Measurements from ENCODE around the gene BPIFB6. TPM values are rescaled to one million over a fixed set of nuclear protein-coding genes. Genes with fewer than 3 reads are reported as not detected.

Gene BPIFB6
- total and polyA plus RNA-seq, 2 of the 4 experiments (the other 2 are of a cell fraction): not detected

DNA sequence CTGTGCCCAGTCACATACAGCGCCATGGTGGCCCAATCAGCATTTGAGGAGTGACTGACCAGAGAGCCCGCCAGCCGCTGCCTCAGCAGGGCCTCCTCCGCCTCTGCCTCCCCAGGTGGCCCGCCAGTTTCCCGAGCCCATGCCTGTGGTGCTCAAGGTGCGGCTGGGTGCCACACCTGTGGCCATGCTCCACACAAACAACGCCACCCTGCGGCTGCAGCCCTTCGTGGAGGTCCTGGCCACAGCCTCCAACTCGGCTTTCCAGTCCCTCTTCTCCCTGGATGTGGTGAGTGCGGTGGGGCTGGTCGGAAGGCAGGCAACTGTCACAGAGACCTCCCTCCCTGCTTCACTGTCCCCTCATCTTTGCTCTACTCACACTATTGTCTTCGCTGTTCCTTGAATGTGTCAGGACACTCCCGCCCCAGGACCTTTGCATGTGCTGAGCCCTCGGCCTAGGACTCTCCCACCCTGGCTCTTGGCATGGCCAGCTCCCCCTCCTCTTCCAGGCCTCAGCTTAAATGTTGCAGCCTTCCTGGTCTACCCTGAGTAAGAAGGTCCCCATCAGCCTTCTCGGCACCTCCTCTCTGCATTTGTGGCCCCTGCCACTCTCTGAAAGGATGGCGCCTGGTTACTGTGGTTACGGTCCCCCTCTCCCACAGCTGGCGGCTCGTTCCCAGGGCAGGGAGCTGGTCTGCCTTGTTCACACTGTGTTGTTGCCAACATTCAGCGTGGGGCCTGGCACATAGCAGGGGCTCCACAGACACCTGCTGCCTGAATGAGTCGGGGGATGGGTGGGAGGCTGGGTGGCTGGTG is 11.8 kb upstream of the BPIFB6 start:
- ChIA-PET POLR2A (ENCODE audit: unreplicated experiment) (no interaction called here), CTCF (no interaction called here)
- H3K9me3 ChIP-seq (ENCODE audit: control insufficient read depth, insufficient read depth, low read length): no peaks in the 10 kb centered on the region
- H4K8ac ChIP-seq (ENCODE audit: low read depth in 2 of 2, low read length in 2 of 2): no peak overlapping the region
- H3K9ac ChIP-seq (ENCODE audit: low read depth, low read length): no peak overlapping the region
- in situ Hi-C loops (cut with MboI; ENCODE audit: low sequenced_read_pairs): no loop called here
- no peak for ATAC-seq (ENCODE audit: low read depth)
- no peak overlapping the region for H2BK5ac ChIP-seq (ENCODE audit: low read depth, low read length, poor library complexity, severe bottlenecking)
- no peaks in the 10 kb centered on the region for H3K9me1 ChIP-seq (ENCODE audit: insufficient read depth, low read length)
- H3K18ac ChIP-seq (ENCODE audit: low read depth, low read length): no peak overlapping the region
- no peaks in the 10 kb centered on the region for H4K20me1 ChIP-seq (ENCODE audit: insufficient read depth, low read length)
- no peak overlapping the region for H4K91ac ChIP-seq (ENCODE audit: insufficient read depth, low read depth, low read length)
- no peak overlapping the region for H2AFZ ChIP-seq (replicated peaks; ENCODE audit: low read length, poor library complexity)
- intact Hi-C loops (cut with micrococcal nuclease): no loop called here
- H4K5ac ChIP-seq (ENCODE audit: low read depth, low read length): no peak overlapping the region
- no peak overlapping the region for H3K56ac ChIP-seq (ENCODE audit: extremely low read depth, insufficient read depth, low read length)
- dilution Hi-C loops (cut with HindIII; ENCODE audit: low sequenced_read_pairs, unreplicated experiment): no loop called here
- WGBS, 2 experiments (ENCODE audit: extremely low coverage in 2 of 2, insufficient read length in 1 of 2): 71% methylated on average over 9 of the region's 23 CpGs; no CpG with 5 or more reads in 1 of the 2 experiments
- no peaks in the 10 kb centered on the region for H3K36me3 ChIP-seq (ENCODE audit: control insufficient read depth, insufficient read depth, low read length)
- H3K4me1 ChIP-seq (ENCODE audit: control insufficient read depth, insufficient read depth, low read length): no peaks in the 10 kb centered on the region
- H3K27me3 ChIP-seq (ENCODE audit: control insufficient read depth, insufficient read depth, low read length): peaks cover 5% of the 10 kb centered on the region
- DNase-seq: no peak
- H3K14ac ChIP-seq (replicated peaks; ENCODE audit: low read depth, low read length): no peak overlapping the region
- H3K4me3 ChIP-seq (ENCODE audit: insufficient read depth, low read depth, low read length): no peak overlapping the region
- H2BK20ac ChIP-seq (ENCODE audit: low read depth, low read length): no peak overlapping the region
- H3K27ac ChIP-seq (ENCODE audit: insufficient read depth, low read length): no peak overlapping the region
- H3K4me2 ChIP-seq (ENCODE audit: low read depth, low read length): no peak overlapping the region
- H2AK5ac ChIP-seq (ENCODE audit: low read depth, low read length): no peak overlapping the region
- no peaks in the 10 kb centered on the region for H3K79me1 ChIP-seq (ENCODE audit: low read depth in 1 of 2, low read length in 2 of 2)
- no peak overlapping the region for H3K4ac ChIP-seq (ENCODE audit: low read depth, low read length)
- H3K23ac ChIP-seq (ENCODE audit: low read depth, low read length): no peak overlapping the region
- no peak overlapping the region for H2BK120ac ChIP-seq (ENCODE audit: low read depth, low read length)
- H2BK15ac ChIP-seq (ENCODE audit: low read depth, low read length): no peak overlapping the region
- TF ChIP-seq, protein P1, sequence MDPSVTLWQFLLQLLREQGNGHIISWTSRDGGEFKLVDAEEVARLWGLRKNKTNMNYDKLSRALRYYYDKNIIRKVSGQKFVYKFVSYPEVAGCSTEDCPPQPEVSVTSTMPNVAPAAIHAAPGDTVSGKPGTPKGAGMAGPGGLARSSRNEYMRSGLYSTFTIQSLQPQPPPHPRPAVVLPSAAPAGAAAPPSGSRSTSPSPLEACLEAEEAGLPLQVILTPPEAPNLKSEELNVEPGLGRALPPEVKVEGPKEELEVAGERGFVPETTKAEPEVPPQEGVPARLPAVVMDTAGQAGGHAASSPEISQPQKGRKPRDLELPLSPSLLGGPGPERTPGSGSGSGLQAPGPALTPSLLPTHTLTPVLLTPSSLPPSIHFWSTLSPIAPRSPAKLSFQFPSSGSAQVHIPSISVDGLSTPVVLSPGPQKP (IDR thresholded peaks at IDR 0.05; ENCODE audit: borderline replicate concordance, low read depth, low read length): no peak
- TF ChIP-seq MXI1 (IDR thresholded peaks at IDR 0.05; ENCODE audit: borderline replicate concordance, low read depth, low read length): no peak
- H2AK9ac ChIP-seq (replicated peaks; ENCODE audit: low read depth, low read length, poor library complexity): no peak overlapping the region
- BruUV-seq (replicated peaks): no TSS peak

Data from IMR-90 (cell line).